AG10803 (cell line): Measurements from ENCODE around the gene FGF1.

Experiments used
- DNase-seq: peaks from one replicate; pipeline ENCODE4 v3.0.0; 2010; ENCODE audit warnings: low read depth
- H3K4me3 ChIP-seq: 2 replicates; pipeline ENCODE4 v1.5.1; 2011; ENCODE audit warnings: mild to moderate bottlenecking, low read length, control low read depth
- TF ChIP-seq, protein P1 (sequence below): conservative IDR thresholded peaks from 2 replicates; pipeline ENCODE4 v1.5.1; 2011; ENCODE audit warnings: mild to moderate bottlenecking, low read length, control low read depth, inconsistent platforms

Gene FGF1

GRCh38 chr5:142685418-142686209, at the start of gene FGF1:
Gene FGF1, minus strand, starts transcription at chr5:142686090. Its CDS starts 71,963 bp downstream, at chr5:142614127.
- DNase-seq: peak; percentile 44
- TF ChIP-seq, protein P1, sequence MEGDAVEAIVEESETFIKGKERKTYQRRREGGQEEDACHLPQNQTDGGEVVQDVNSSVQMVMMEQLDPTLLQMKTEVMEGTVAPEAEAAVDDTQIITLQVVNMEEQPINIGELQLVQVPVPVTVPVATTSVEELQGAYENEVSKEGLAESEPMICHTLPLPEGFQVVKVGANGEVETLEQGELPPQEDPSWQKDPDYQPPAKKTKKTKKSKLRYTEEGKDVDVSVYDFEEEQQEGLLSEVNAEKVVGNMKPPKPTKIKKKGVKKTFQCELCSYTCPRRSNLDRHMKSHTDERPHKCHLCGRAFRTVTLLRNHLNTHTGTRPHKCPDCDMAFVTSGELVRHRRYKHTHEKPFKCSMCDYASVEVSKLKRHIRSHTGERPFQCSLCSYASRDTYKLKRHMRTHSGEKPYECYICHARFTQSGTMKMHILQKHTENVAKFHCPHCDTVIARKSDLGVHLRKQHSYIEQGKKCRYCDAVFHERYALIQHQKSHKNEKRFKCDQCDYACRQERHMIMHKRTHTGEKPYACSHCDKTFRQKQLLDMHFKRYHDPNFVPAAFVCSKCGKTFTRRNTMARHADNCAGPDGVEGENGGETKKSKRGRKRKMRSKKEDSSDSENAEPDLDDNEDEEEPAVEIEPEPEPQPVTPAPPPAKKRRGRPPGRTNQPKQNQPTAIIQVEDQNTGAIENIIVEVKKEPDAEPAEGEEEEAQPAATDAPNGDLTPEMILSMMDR: no peak
- H3K4me3 ChIP-seq: no peak within 1 kb of the TSS

- no peak for DNase-seq
- TF ChIP-seq, protein P1: no peak
- no peak overlapping the region for H3K4me3 ChIP-seq
Measured at GRCh38 chr5:142727735-142728047, 41.8 kb upstream of the FGF1 start.

DNA sequence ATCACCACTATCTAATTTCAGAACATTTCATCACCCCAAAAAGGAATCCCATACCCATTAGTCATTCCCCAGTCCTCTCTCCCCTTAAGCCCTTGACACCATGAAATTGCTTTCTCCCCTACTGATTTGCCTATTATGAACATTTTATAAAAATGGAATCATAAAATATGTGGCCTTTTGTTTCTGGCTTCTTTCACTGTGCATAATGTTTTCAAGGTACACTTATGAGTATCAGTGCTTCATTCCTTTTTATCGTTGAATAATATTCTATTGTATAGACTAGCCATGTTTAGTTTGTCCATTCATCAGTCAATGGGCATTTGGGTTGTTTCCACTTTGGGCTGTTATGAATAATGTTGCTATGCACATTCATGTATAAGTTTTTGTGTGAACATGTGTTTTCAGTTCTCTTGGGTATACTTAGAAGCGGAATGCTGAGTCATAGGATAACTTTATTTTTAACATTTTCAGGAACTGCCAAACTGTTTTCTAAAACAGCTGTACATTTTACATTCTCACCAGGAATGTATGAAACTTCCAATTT, 40.4 kb upstream of the FGF1 start:
- peak; percentile 96 for DNase-seq
- TF ChIP-seq, protein P1: no peak
- H3K4me3 ChIP-seq: no peak overlapping the region

GRCh38 chr5:142725231-142726187, 39.6 kb upstream of the FGF1 start:
- no peak for DNase-seq
- no peak overlapping the region for H3K4me3 ChIP-seq
- TF ChIP-seq, protein P1: no peak

DNA sequence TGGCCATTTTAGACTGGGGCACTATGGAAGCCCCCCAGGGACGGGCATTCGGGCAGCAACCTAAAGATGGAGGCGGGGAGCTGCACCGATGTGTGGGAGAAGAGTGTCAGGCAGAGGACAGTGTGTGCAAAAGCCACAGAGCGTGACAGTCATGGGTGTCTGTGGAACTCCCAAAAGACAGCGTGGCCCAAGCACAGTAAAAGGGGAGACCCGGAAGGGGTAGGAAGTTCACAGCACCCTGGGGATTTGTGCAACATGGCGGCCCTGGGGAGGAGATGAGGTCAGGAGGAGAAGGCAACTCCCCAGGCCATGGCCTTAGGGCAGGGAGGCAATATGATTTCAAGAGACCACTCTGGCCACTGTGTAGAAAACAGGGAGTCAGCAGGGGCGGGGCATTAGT, 38.9 kb upstream of the FGF1 start:
- TF ChIP-seq, protein P1: no peak
- H3K4me3 ChIP-seq: no peak overlapping the region
- DNase-seq: no peak

DNA sequence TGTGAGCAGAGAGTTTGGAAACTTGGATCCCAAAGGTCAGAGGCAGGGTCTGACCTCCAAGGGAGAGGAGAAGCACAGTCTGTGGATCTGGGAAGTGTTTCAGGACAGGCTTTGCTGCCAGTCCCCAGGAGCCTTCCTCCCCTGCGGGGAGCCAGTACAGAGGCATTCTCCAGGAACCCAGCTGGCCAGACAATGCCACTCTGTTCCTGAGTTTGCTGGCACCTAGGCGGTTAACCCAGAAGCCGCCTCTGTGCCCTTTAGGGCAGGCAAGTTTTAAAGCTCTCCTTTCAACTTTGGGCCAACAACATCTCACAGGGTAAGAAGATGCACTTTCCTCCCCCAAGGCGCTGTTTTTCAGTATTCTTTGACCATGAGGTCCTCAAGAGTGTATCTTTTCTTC, 37.0 kb upstream of the FGF1 start:
- H3K4me3 ChIP-seq: no peak overlapping the region
- no peak for DNase-seq
- TF ChIP-seq, protein P1: no peak
